Measurements from ENCODE around the gene CFAP221. TPM values are rescaled to one million over a fixed set of nuclear protein-coding genes. Genes with fewer than 3 reads are reported as not detected.

Gene CFAP221
- total RNA-seq, 3 donors from 2014 or later = not detected

DNA sequence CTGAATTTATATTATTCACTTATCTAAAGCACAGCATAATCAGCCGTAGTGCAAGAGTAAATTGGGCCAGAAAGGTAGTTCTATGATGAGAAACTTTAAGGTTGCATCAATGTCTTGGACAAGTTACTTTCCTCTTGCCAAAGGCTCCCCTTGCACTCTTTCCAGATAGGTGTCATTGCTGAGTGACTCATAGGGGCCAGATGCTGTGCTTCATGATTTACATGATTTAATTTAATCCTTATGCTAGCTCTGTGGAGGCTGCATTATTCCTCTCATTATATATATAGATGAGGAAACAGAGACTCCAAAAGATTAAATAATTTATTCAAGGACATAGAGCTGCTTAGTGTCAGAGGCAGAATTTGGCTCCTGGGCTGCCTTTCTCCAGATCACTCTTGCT is 5.0 kb downstream of the CFAP221 start:
- ATAC-seq (no peak), DNase-seq (no peak)
- Mint-ChIP-seq H3K36me3 (ENCODE audit: insufficient read depth) (no peaks in the 10 kb centered on the region), H3K27me3 (ENCODE audit: low read depth) (peaks cover 27% of the 10 kb centered on the region), H3K9me3 (no peaks in the 10 kb centered on the region), H3K4me3 (no peak overlapping the region), H3K4me1 (ENCODE audit: low read depth) (peaks cover 2% of the 10 kb centered on the region)

DNA sequence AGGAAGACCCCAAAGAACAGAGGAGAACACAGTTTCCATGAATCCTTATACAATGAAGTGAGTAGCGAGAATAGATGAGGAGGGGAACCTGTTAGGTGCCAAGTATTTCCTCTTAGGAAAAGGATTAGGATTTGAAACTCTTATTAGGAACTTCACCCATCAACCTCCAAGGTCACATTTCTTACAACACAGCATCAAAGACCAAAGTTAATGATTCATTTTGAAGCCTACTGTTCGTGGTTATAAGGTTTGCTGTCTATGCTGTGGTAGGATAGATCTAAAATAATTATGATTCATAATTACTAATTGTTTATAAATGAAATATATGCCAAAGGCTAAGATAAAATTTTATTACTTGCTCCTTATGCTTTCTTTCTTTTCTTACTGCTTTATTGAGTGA is 6.1 kb downstream of the CFAP221 start:
- peaks cover 25% of the 10 kb centered on the region for H3K27me3 Mint-ChIP-seq (ENCODE audit: low read depth)
- no peak overlapping the region for H3K4me3 Mint-ChIP-seq
- DNase-seq (no peak), ATAC-seq (no peak)
- no peaks in the 10 kb centered on the region for H3K36me3 Mint-ChIP-seq (ENCODE audit: insufficient read depth)
- no peaks in the 10 kb centered on the region for H3K4me1 Mint-ChIP-seq (ENCODE audit: low read depth)
- no peaks in the 10 kb centered on the region for H3K9me3 Mint-ChIP-seq

DNA sequence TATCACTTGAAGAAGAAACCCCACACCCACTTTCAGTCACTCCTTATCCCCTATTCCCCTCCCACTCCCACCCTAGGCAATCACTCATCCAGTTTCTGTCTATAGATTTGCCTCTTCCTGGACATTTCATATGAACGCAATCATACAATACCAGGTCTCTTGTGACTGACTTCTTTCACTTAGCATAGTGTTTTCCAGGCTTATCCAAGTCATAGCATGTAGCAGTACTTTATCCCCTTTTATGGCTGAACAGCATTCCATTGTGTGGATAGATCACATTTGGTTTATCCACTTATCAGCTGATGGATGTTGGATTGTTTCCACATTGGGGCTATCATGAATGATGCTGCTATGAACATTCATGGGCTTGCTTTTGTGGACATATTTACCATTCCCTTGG is 6.6 kb downstream of the CFAP221 start:
- Mint-ChIP-seq H3K9me3 (no peaks in the 10 kb centered on the region), H3K4me3 (no peak overlapping the region), H3K4me1 (ENCODE audit: low read depth) (no peaks in the 10 kb centered on the region), H3K36me3 (ENCODE audit: insufficient read depth) (no peaks in the 10 kb centered on the region), H3K27me3 (ENCODE audit: low read depth) (peaks cover 23% of the 10 kb centered on the region)
- ATAC-seq (no peak), DNase-seq (no peak)

- ATAC-seq = no peak
- DNase-seq = no peak
- H3K9me3 Mint-ChIP-seq = no peaks in the 10 kb centered on the region
- peaks cover 14% of the 10 kb centered on the region for H3K27me3 Mint-ChIP-seq (ENCODE audit: low read depth)
- H3K4me3 Mint-ChIP-seq = no peak overlapping the region
- H3K4me1 Mint-ChIP-seq (ENCODE audit: low read depth) = no peaks in the 10 kb centered on the region
- no peaks in the 10 kb centered on the region for H3K36me3 Mint-ChIP-seq (ENCODE audit: insufficient read depth)
Observed at GRCh38 chr2:119552902-119553301, 8.7 kb downstream of the CFAP221 start.

DNA sequence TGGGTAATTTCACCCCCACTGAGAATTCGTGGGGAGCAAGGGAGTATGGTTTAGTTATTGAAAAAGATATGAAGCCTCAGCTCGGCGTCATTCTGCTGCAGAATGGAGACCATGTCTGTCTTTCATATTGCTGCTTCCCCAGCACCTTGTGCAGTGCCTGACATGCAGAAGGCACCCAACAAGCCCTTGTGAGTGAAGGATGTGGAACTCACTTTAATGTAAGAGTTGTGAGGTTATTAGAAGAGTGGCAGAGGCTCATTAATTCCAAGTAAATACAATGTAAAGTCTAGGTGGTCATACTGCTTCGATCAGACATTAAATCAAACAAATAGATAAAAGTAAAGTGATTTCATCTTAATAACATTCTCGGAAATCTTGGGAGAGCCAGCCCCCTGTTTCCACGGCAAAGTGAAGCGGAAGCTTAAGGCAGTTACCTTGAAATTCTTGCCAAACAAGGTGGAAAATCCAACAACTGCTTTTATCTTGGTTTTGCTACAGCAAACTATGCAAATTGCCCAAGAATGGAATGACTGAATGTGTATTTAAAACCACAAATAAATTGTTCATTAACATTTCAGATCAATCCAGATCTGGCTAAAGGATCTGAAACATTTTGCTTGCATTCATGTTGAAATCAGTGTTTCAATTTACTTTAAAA is 9.6 kb downstream of the CFAP221 start:
- no peaks in the 10 kb centered on the region for H3K9me3 Mint-ChIP-seq
- H3K4me3 Mint-ChIP-seq = no peak overlapping the region
- H3K4me1 Mint-ChIP-seq (ENCODE audit: low read depth) = no peaks in the 10 kb centered on the region
- no peaks in the 10 kb centered on the region for H3K36me3 Mint-ChIP-seq (ENCODE audit: insufficient read depth)
- ATAC-seq (no peak), DNase-seq (no peak)
- H3K27me3 Mint-ChIP-seq (ENCODE audit: low read depth) = peaks cover 14% of the 10 kb centered on the region

- no peak for ATAC-seq
- DNase-seq = no peak
- Mint-ChIP-seq H3K36me3 (ENCODE audit: insufficient read depth) (no peaks in the 10 kb centered on the region), H3K4me1 (ENCODE audit: low read depth) (no peaks in the 10 kb centered on the region), H3K4me3 (no peak overlapping the region), H3K9me3 (peaks cover 7% of the 10 kb centered on the region), H3K27me3 (ENCODE audit: low read depth) (peaks cover 5% of the 10 kb centered on the region)
Observed at GRCh38 chr2:119565481-119565880, 21.2 kb downstream of the CFAP221 start.

DNA sequence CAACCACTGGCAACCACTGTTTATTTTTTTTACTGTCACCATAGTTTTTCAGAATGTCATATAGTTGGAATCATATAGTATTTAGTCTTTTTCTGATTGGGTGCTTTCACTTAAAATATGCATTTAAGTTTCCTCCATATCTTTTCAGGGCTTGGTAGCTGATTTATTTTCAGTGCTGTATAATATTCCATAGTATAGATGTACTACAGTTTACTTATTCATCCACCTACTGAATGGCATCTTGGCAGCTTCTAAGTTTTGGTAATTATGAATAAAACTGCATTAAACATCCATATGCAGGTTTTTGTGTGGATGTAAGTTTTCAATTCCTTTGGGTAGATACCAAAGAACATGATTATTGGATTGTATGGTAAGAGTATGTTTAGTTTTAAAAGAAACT is 23.0 kb downstream of the CFAP221 start:
- Mint-ChIP-seq H3K9me3 (peaks cover 7% of the 10 kb centered on the region), H3K4me3 (no peak overlapping the region), H3K4me1 (ENCODE audit: low read depth) (no peaks in the 10 kb centered on the region), H3K36me3 (ENCODE audit: insufficient read depth) (no peaks in the 10 kb centered on the region), H3K27me3 (ENCODE audit: low read depth) (peaks cover 5% of the 10 kb centered on the region)
- no peak for DNase-seq
- ATAC-seq = no peak

DNA sequence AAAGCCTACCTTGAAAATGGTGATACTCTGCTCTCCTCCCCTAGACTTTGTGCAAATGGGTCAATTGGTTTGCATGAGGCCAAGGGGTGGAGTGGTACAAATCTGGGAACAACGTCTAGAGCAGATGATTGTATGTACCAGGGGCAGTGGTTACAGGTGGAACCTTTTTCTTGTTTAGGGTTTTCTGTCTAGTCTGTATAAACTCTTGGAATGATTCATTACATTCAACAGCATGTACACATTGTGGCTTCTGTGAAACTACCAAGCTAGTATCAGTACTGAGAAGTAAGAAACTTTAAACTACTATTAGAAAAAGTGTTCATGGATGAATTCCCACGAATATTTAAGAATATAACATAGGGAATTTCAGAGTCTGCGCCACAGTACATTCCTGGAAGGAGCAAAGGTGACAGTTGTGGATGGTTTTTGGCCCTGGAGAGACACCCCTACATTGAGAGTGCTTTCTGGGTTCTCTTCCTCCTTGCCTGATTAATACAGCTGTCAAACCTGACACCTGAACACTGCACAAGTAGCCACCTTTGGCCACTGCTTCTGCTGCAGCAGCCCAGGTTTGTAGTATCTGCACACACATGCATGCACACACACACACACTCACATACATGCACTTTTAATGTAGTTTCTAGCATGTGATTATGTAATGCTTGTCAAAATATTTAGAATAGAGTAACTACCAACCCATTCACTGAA is 30.0 kb downstream of the CFAP221 start:
- Mint-ChIP-seq H3K36me3 (ENCODE audit: insufficient read depth) (no peaks in the 10 kb centered on the region), H3K9me3 (peaks cover 10% of the 10 kb centered on the region), H3K27me3 (ENCODE audit: low read depth) (peaks cover 24% of the 10 kb centered on the region), H3K4me1 (ENCODE audit: low read depth) (no peaks in the 10 kb centered on the region), H3K4me3 (no peak overlapping the region)
- DNase-seq = no peak
- no peak for ATAC-seq

- H3K36me3 Mint-ChIP-seq (ENCODE audit: insufficient read depth) = no peaks in the 10 kb centered on the region
- peaks cover 4% of the 10 kb centered on the region for H3K9me3 Mint-ChIP-seq
- H3K4me3 Mint-ChIP-seq = no peak overlapping the region
- H3K27me3 Mint-ChIP-seq (ENCODE audit: low read depth) = peaks cover 21% of the 10 kb centered on the region
- ATAC-seq (no peak), DNase-seq (no peak)
- no peaks in the 10 kb centered on the region for H3K4me1 Mint-ChIP-seq (ENCODE audit: low read depth)
Observed at GRCh38 chr2:119574864-119575263, 30.6 kb downstream of the CFAP221 start.

DNA sequence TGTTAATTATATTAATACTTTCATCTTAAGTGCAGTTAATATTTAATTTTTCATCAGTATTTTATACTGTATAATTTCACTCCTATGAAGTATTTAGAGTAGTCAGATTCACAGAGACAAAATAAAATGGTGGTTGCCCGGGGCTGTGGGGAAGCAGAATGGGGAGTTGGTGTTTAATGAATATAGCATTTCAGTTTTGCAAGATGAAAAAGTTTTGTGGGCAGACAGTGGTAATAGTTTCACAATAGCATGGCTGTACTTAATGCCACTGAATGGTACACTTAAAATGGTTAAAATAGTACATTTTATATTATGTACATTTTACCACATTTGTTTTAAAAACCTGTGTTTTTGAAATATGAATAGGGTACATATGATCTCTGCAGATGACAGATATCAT is 31.2 kb downstream of the CFAP221 start:
- Mint-ChIP-seq H3K9me3 (peaks cover 4% of the 10 kb centered on the region), H3K27me3 (ENCODE audit: low read depth) (peaks cover 21% of the 10 kb centered on the region), H3K4me1 (ENCODE audit: low read depth) (no peaks in the 10 kb centered on the region), H3K36me3 (ENCODE audit: insufficient read depth) (no peaks in the 10 kb centered on the region), H3K4me3 (no peak overlapping the region)
- DNase-seq (no peak), ATAC-seq (no peak)

- Mint-ChIP-seq H3K36me3 (ENCODE audit: insufficient read depth) (no peaks in the 10 kb centered on the region), H3K9me3 (peaks cover 8% of the 10 kb centered on the region), H3K27me3 (ENCODE audit: low read depth) (peaks cover 9% of the 10 kb centered on the region), H3K4me1 (ENCODE audit: low read depth) (no peaks in the 10 kb centered on the region), H3K4me3 (no peak overlapping the region)
- DNase-seq (no peak), ATAC-seq (no peak)
Observed at GRCh38 chr2:119579424-119580295, 35.4 kb downstream of the CFAP221 start.

DNA sequence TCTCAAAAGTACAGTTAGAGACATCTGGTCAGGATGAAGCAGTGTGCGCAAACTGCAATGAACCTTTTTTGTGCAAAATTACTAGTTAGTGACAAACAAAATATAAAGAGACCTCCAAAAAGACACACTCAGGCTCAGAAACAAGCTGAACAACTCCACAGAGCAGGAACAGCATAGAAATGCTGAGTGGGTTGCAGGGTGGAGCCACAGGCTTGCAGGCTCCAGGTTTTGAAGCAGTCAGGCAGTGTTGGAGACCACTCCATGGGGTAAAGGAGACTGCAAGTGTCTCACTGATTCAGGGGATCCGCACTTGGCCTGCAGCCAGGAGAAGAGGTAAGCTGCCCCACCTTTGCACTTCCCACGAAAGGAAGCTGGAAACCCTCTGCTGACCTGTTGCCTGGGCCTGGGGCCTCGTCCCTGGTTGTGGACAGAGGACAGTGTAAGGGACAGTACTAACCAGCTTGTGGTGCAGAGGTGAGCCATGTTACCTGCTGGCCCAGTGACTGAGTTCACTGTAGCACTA is 36.4 kb downstream of the CFAP221 start:
- no peak for DNase-seq
- no peaks in the 10 kb centered on the region for H3K36me3 Mint-ChIP-seq (ENCODE audit: insufficient read depth)
- no peak overlapping the region for H3K4me3 Mint-ChIP-seq
- no peaks in the 10 kb centered on the region for H3K4me1 Mint-ChIP-seq (ENCODE audit: low read depth)
- no peak for ATAC-seq
- peaks cover 10% of the 10 kb centered on the region for H3K9me3 Mint-ChIP-seq
- peaks cover 9% of the 10 kb centered on the region for H3K27me3 Mint-ChIP-seq (ENCODE audit: low read depth)

GRCh38 chr2:119583291-119583690 is 39.0 kb downstream of the CFAP221 start:
- H3K27me3 Mint-ChIP-seq (ENCODE audit: low read depth) = peaks cover 3% of the 10 kb centered on the region
- no peaks in the 10 kb centered on the region for H3K36me3 Mint-ChIP-seq (ENCODE audit: insufficient read depth)
- ATAC-seq (no peak), DNase-seq (no peak)
- peaks cover 7% of the 10 kb centered on the region for H3K9me3 Mint-ChIP-seq
- H3K4me1 Mint-ChIP-seq (ENCODE audit: low read depth) = no peaks in the 10 kb centered on the region
- H3K4me3 Mint-ChIP-seq = no peak overlapping the region

GRCh38 chr2:119584469-119584868 is 40.2 kb downstream of the CFAP221 start:
- DNase-seq (no peak), ATAC-seq (no peak)
- H3K4me3 Mint-ChIP-seq = no peak overlapping the region
- H3K9me3 Mint-ChIP-seq = peaks cover 7% of the 10 kb centered on the region
- peaks cover 3% of the 10 kb centered on the region for H3K27me3 Mint-ChIP-seq (ENCODE audit: low read depth)
- H3K36me3 Mint-ChIP-seq (ENCODE audit: insufficient read depth) = no peaks in the 10 kb centered on the region
- H3K4me1 Mint-ChIP-seq (ENCODE audit: low read depth) = no peaks in the 10 kb centered on the region
